Lower leg skin (tissue), 4 donors: Measurements from ENCODE around the gene COMMD8. TPM values are rescaled to one million over a fixed set of nuclear protein-coding genes. Genes with fewer than 3 reads are reported as not detected.

ENCODE experiments used
- DNase-seq, 2 donors: peaks; one replicate each; pipeline ENCODE4 v3.0.0-alpha.2; 2019; ENCODE audit warnings: low spot score in 2 of 2
- H3K4me3 ChIP-seq: fragments of 200-600 bp; sonication (generic); 2 replicates; pipeline ENCODE4 v1.5.1; 2017; ENCODE audit warnings: mild to moderate bottlenecking, low read depth; ENCODE audit not compliant: poor library complexity, severe bottlenecking
- CTCF ChIP-seq, 3 donors: fragments of 450-650 bp; IDR thresholded peaks; one replicate each; pipeline ENCODE4 v1.5.1; 2016; ENCODE audit warnings: antibody characterized with exemption in 3 of 3, mild to moderate bottlenecking in 3 of 3, moderate library complexity in 2 of 3
- POLR2A ChIP-seq, 2 donors: fragments of 450-650 bp; IDR thresholded peaks; one replicate each; pipeline ENCODE4 v1.6.1; 2016 to 2017; ENCODE audit warnings: antibody characterized with exemption in 2 of 2, mild to moderate bottlenecking in 1 of 2, moderate library complexity in 1 of 2
- WGBS, 2 donors: methylation state at CpG; one replicate each; pipeline ENCODE4 v1.1.5; 2018; 5-methylcytosine and 5-hydroxymethylcytosine counted together
- intact Hi-C: fragments of 100-400 bp; cut with DNase I; formaldehyde crosslinking; loops from one replicate; pipeline ENCODE4 v1.15.0; 2023; ENCODE audit warnings: low total_unique reads
- total RNA-seq, 4 donors: library from RNA; depleted of rRNA; stranded (reverse); fragments of >200 nt; gene quantifications; one replicate each; pipeline ENCODE4 v1.1.0, GENCODE V29; 2016

Gene COMMD8
- 10 to 100 TPM; 12.0 to 16.7 (median 14.8) TPM for total RNA-seq

DNA sequence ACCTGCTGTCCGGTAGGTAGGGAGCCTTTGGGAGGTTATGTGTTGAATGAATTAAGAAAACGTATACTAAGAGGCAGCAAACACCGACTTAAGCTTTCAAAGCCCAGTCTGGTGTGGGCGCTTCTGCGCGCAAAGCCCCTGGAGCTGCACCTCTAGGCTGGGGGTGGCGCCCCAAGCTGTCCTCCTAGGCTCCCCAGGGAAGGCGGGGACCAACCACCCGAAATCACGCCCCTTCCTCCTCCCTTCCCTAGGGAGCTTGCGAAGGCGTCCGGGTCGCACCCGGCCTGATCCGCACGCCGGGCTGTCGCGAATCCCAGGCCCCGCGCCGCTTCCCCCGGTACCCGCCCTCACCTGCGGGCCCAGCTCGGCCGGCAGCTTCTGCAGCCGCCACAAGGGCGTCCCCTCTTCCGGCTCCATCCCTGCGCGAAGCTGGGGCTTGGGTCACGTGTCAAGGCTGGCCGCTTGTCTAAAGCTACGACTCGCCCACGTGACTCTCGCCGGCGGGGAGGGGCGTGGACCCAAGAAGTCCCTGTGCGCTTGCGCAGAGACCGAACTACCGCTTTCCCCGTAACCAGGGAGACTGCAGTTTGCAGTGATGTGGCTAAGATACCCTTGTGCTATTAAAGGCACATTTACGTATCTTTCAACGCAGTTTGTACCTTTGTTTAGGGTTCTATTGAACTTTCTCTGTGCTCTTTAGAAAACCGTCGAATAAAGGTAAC lies at the start of gene COMMD8:
TSS of gene COMMD8 (minus strand) at position 468 of the 722 bp plus-strand sequence. CDS start at position 417, 51 bp downstream.
- DNase-seq = peak; percentile 97 to 99
- TF ChIP-seq POLR2A (IDR thresholded peaks at IDR 0.05) (no peak), CTCF (IDR thresholded peaks at IDR 0.05) (no peak)
- intact Hi-C loops = no loop called here
- H3K4me3 ChIP-seq = peak within 1 kb of the TSS; percentile 60
- WGBS, 2 donors = 1% methylated on average over 29 to 35 of the region's 51 CpGs

- intact Hi-C loops = no loop called here
- WGBS, 2 donors = 26 to 32% methylated on average over 2 of the region's 2 CpGs
- no peak overlapping the region for H3K4me3 ChIP-seq
- no peak for DNase-seq
- TF ChIP-seq POLR2A (IDR thresholded peaks at IDR 0.05) = no peak
- no peak for TF ChIP-seq CTCF (IDR thresholded peaks at IDR 0.05)
Measured at GRCh38 chr4:47510506-47511143, 47.1 kb upstream of the COMMD8 start.

DNA sequence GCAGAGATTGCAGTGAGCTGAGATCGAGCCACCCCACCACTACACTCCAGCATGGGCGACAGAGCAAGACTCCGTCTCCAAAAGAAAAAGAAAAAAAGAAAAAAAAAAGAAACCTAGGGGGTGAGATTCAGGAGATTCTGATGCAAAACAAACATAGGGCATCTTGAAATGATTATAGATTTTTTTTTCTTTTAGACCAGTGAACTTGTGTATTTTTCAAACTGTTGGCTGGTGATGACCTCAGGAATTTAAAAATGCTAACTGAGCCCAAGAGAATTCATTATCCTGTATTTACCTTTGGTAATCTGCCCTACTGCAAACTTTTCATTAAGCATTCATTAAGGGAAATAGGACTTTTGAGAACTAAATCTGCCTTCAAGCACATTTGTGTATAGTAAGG lies 42.2 kb upstream of the COMMD8 start:
- no peak overlapping the region for H3K4me3 ChIP-seq
- TF ChIP-seq POLR2A (IDR thresholded peaks at IDR 0.05) = no peak
- no peak for TF ChIP-seq CTCF (IDR thresholded peaks at IDR 0.05)
- 69 to 75% methylated on average over 3 of the region's 3 CpGs for WGBS, 2 donors
- intact Hi-C loops = loop anchor here (10.0 kb wide), 1 partner anchor 49 kb away; no protein-coding TSS in a partner anchor
- DNase-seq = no peak

GRCh38 chr4:47505147-47505546 lies 41.6 kb upstream of the COMMD8 start:
- WGBS, 2 donors = 61 to 97% methylated on average over 3 of the region's 3 CpGs
- TF ChIP-seq POLR2A (IDR thresholded peaks at IDR 0.05) = no peak
- no peak for TF ChIP-seq CTCF (IDR thresholded peaks at IDR 0.05)
- no peak overlapping the region for H3K4me3 ChIP-seq
- no peak for DNase-seq
- intact Hi-C loops = loop anchor here (10.0 kb wide), 1 partner anchor 50 kb away; no protein-coding TSS in a partner anchor

GRCh38 chr4:47500776-47501175 lies 37.3 kb upstream of the COMMD8 start:
- no peak for DNase-seq
- intact Hi-C loops = loop anchor here (10.0 kb wide), 1 partner anchor 54 kb away; no protein-coding TSS in a partner anchor
- no peak overlapping the region for H3K4me3 ChIP-seq
- TF ChIP-seq POLR2A (IDR thresholded peaks at IDR 0.05) = no peak
- no peak for TF ChIP-seq CTCF (IDR thresholded peaks at IDR 0.05)
- 54 to 58% methylated on average over 3 of the region's 3 CpGs for WGBS, 2 donors
